ENCODE results near the gene GLIPR1. TPM values are rescaled to one million over a fixed set of nuclear protein-coding genes. Genes with fewer than 3 reads are reported as not detected.

Gene GLIPR1
- total RNA-seq, 1 donor from 2014 or later, result 7.3 TPM

DNA sequence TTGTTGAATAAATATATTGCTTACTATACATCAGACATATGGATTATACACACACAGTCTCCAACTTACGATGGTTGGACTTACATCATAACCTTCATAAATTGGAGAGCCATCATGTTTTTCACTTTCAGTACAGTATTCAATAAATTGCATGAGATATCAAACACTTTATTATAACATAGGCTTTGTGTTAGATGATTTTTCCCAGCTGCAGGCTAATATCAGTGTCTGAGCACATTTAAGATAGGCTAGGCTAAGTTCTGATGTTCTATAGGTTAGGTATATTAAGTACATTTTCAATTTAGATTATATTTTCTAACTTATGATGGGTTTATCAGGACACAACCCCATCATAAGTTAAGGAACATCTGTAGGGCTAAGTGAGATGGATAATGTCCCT is 48.8 kb downstream of the GLIPR1 start:
- H3K27me3 Mint-ChIP-seq (ENCODE audit: insufficient read depth), result peaks cover 32% of the 10 kb centered on the region
- DNase-seq (ENCODE audit: low spot score), result no peak
- intact Hi-C loops (cut with micrococcal nuclease), result loop anchor here (5.0 to 10.0 kb wide), 4 partner anchors 278 to 928 kb away; partner anchors contain the start of gene BBS10

DNA sequence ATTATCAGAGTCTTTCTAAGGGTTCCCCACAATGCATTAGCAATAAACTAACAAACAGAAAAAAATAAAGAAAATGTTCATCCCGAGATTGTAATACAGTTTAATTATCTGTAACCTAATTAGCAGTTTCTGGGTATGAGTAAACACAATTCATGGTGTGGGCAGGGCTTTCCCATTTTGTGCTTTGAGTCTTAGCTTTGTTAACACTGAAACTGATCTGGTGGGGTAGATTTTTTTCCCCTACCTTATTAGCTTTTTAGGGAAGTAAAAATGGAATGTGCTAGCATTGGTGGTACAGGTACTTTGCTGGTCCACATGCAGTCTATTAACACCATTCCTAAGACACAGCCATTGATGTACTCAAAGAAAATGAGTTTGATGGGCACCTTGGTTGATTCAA is 49.3 kb downstream of the GLIPR1 start:
- intact Hi-C loops (cut with micrococcal nuclease), result loop anchor here (1.0 to 10.0 kb wide), 5 partner anchors 277 to 927 kb away; partner anchors contain the start of gene BBS10
- Mint-ChIP-seq H3K4me3 (no peak overlapping the region), H3K9me3 (no peaks in the 10 kb centered on the region), H3K36me3 (ENCODE audit: low read depth) (no peaks in the 10 kb centered on the region), H3K27me3 (ENCODE audit: insufficient read depth) (peaks cover 36% of the 10 kb centered on the region), H3K27ac (no peak overlapping the region), H3K4me1 (ENCODE audit: low read depth) (peaks cover 15% of the 10 kb centered on the region)
- DNase-seq (ENCODE audit: low spot score), result no peak

More for the DNA sequence above, 48.8 kb downstream of the GLIPR1 start:
- H3K36me3 Mint-ChIP-seq (ENCODE audit: low read depth), result no peaks in the 10 kb centered on the region
- no peak overlapping the region for H3K27ac Mint-ChIP-seq
- no peak overlapping the region for H3K4me3 Mint-ChIP-seq
- H3K4me1 Mint-ChIP-seq (ENCODE audit: low read depth), result peaks cover 15% of the 10 kb centered on the region
- no peaks in the 10 kb centered on the region for H3K9me3 Mint-ChIP-seq

DNA sequence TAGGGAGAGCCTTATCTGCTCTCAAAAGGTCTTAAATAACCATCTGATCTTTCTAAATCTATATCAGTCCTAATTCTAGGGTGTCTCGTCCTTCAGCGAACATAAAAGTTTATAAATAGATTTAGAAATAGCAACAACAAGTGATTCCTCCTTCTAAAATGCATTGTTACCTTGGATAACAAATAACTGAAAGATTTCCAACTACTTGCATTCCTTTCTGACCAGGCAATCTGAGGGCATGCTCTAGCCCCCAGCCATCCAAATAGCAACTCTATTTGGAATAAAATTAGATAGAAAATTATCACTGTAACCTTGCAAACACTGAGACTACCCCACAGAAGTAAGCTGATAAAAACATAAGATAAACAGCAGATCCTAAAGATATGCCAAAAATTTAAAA is 52.7 kb downstream of the GLIPR1 start:
- DNase-seq (ENCODE audit: low spot score), result no peak
- H3K27ac Mint-ChIP-seq, result no peak overlapping the region
- peaks cover 26% of the 10 kb centered on the region for H3K27me3 Mint-ChIP-seq (ENCODE audit: insufficient read depth)
- H3K4me3 Mint-ChIP-seq, result no peak overlapping the region
- H3K9me3 Mint-ChIP-seq, result no peaks in the 10 kb centered on the region
- intact Hi-C loops (cut with micrococcal nuclease), result no loop called here
- no peaks in the 10 kb centered on the region for H3K36me3 Mint-ChIP-seq (ENCODE audit: low read depth)
- peaks cover 1% of the 10 kb centered on the region for H3K4me1 Mint-ChIP-seq (ENCODE audit: low read depth)

- no peaks in the 10 kb centered on the region for H3K36me3 Mint-ChIP-seq (ENCODE audit: low read depth)
- H3K4me3 Mint-ChIP-seq, result no peak overlapping the region
- peaks cover 32% of the 10 kb centered on the region for H3K27me3 Mint-ChIP-seq (ENCODE audit: insufficient read depth)
- H3K9me3 Mint-ChIP-seq, result no peaks in the 10 kb centered on the region
- DNase-seq (ENCODE audit: low spot score), result no peak
- no peak overlapping the region for H3K27ac Mint-ChIP-seq
- no peaks in the 10 kb centered on the region for H3K4me1 Mint-ChIP-seq (ENCODE audit: low read depth)
- intact Hi-C loops (cut with micrococcal nuclease), result no loop called here
Observed at GRCh38 chr12:75539889-75540288, 59.3 kb downstream of the GLIPR1 start.

DNA sequence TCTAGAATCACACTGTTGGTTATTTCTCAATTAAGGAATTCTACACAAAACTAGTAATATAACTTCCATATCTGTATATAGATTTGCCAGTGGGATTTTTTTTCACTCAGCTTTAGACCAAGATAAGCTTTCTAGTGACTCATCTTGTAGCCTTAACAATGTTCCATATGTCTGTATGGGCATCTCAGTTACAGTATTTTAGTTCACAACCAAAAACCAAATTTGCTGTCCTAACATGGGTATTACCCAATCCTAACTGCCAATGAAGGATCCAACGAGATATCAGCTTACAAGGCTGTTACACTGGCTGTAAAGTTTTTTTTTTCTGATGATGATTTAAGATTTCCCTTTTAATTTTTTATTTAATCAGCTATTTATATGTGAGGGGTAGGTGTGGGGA is 62.4 kb downstream of the GLIPR1 start:
- H3K36me3 Mint-ChIP-seq (ENCODE audit: low read depth), result no peaks in the 10 kb centered on the region
- intact Hi-C loops (cut with micrococcal nuclease), result no loop called here
- no peak overlapping the region for H3K4me3 Mint-ChIP-seq
- no peaks in the 10 kb centered on the region for H3K9me3 Mint-ChIP-seq
- no peak overlapping the region for H3K27ac Mint-ChIP-seq
- DNase-seq (ENCODE audit: low spot score), result no peak
- no peaks in the 10 kb centered on the region for H3K4me1 Mint-ChIP-seq (ENCODE audit: low read depth)
- peaks cover 44% of the 10 kb centered on the region for H3K27me3 Mint-ChIP-seq (ENCODE audit: insufficient read depth)

DNA sequence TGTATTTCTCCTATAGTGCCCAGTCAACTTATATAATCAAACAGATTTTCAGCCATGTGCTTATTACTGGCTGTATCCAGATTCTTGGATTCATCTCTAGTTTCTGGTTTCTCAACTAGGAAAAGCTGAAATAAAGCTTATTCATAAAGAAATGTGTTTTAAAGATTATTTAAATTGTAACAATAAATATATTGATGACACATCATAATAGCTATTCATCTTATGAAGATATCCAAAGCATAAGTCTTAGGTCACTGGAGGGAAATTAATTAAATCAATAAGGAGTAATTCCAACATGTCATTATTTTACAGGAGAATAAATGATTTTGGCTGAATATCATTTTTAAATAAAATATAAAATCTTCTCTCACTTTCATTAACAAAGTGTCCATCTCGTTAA is 63.0 kb downstream of the GLIPR1 start:
- H3K4me3 Mint-ChIP-seq, result no peak overlapping the region
- peaks cover 46% of the 10 kb centered on the region for H3K27me3 Mint-ChIP-seq (ENCODE audit: insufficient read depth)
- H3K36me3 Mint-ChIP-seq (ENCODE audit: low read depth), result no peaks in the 10 kb centered on the region
- no peak for DNase-seq (ENCODE audit: low spot score)
- no peaks in the 10 kb centered on the region for H3K9me3 Mint-ChIP-seq
- intact Hi-C loops (cut with micrococcal nuclease), result no loop called here
- H3K4me1 Mint-ChIP-seq (ENCODE audit: low read depth), result no peaks in the 10 kb centered on the region
- H3K27ac Mint-ChIP-seq, result no peak overlapping the region

DNA sequence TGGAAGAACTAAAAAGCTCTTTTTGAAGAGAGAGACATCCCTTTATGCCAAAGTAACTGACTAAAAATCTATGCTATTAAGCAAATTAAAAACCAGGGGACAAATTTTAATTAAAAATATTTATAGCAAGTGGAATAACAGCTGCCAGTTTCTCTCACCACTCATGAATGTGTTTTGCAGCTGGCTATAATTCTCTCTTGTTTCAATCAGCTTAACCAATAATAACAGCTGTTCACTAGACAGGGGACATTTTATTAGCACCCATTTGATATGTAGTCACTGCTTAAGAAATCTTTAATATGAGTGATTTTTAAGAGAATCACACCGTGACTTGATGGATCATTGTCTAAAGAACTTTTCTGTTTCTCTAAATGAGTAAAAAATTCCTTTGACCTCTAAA is 65.1 kb downstream of the GLIPR1 start:
- Mint-ChIP-seq H3K27ac (no peak overlapping the region), H3K36me3 (ENCODE audit: low read depth) (no peaks in the 10 kb centered on the region), H3K27me3 (ENCODE audit: insufficient read depth) (peaks cover 49% of the 10 kb centered on the region), H3K4me3 (no peak overlapping the region), H3K9me3 (no peaks in the 10 kb centered on the region), H3K4me1 (ENCODE audit: low read depth) (no peaks in the 10 kb centered on the region)
- no peak for DNase-seq (ENCODE audit: low spot score)
- intact Hi-C loops (cut with micrococcal nuclease), result no loop called here

- Mint-ChIP-seq H3K27ac (no peak overlapping the region), H3K36me3 (ENCODE audit: low read depth) (no peaks in the 10 kb centered on the region), H3K27me3 (ENCODE audit: insufficient read depth) (peaks cover 38% of the 10 kb centered on the region), H3K9me3 (no peaks in the 10 kb centered on the region), H3K4me1 (ENCODE audit: low read depth) (no peaks in the 10 kb centered on the region), H3K4me3 (no peak overlapping the region)
- intact Hi-C loops (cut with micrococcal nuclease), result no loop called here
- DNase-seq (ENCODE audit: low spot score), result no peak
Observed at GRCh38 chr12:75548879-75549278, 68.3 kb downstream of the GLIPR1 start.

DNA sequence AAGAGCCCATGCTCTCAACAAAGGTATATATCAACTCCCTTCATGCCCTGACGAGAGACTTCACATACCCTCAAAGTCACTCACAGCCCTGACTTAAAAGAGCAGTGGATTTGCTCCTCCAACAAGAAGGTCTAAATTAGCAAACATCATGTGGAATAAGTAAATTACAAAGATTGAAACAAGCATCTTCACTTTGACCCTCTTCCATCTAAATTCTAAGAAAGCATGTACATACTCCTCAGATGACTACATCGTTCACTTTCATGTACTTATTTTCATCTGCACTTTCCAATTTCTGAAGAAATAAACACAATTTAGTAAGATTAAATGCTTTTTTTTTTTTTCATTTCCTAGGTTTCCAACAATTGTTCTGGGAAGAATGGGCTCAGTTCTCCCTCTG is 69.4 kb downstream of the GLIPR1 start:
- Mint-ChIP-seq H3K27me3 (ENCODE audit: insufficient read depth) (peaks cover 31% of the 10 kb centered on the region), H3K27ac (no peak overlapping the region), H3K4me1 (ENCODE audit: low read depth) (no peaks in the 10 kb centered on the region), H3K9me3 (no peaks in the 10 kb centered on the region), H3K36me3 (ENCODE audit: low read depth) (no peaks in the 10 kb centered on the region), H3K4me3 (no peak overlapping the region)
- intact Hi-C loops (cut with micrococcal nuclease), result no loop called here
- no peak for DNase-seq (ENCODE audit: low spot score)

DNA sequence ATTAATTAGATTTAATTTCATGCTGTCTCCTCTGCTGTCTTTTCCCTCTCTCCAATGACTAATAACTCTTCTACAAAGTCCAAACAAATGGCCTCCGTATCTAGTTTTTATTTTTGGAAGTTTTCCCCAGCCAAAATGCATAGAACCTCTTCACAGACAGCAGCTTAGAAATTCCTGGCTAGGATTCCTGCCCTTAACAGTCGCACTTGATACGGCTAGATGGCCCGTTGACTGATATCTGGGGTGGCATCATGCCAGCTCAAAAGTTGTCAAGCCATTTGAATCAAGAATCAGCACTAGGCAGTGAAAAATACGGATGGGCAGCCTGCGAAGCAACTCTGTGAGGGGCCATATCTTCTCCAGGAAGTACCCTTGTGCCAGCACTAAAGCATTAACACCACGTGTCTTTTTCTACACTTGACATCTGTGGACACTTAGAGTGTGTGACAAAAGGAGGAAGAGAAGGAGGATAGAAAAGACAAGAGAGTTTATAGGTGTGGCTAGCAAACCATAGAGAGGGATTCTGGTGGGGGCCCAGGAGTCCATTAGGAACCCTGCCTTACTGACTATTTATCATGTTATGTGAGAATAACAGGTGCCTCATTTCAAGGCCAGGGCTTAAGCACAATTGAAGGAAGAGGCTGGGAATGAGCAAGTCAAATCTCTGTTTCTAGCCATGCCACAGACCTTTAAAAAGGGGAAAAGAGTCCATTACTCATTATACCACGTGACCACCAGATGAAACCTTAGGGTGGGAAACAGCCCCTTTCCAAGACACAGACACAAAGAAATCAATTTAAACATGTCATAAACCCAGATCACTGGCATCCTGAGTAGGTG is 70.1 kb downstream of the GLIPR1 start:
- no peaks in the 10 kb centered on the region for H3K36me3 Mint-ChIP-seq (ENCODE audit: low read depth)

GRCh38 chr12:75551477-75551876 is 70.9 kb downstream of the GLIPR1 start:
- no peak overlapping the region for H3K4me3 Mint-ChIP-seq
- intact Hi-C loops (cut with micrococcal nuclease), result no loop called here

More for the DNA sequence above, 70.1 kb downstream of the GLIPR1 start:
- DNase-seq (ENCODE audit: low spot score), result no peak
- Mint-ChIP-seq H3K4me3 (no peak overlapping the region), H3K4me1 (ENCODE audit: low read depth) (no peaks in the 10 kb centered on the region), H3K9me3 (no peaks in the 10 kb centered on the region), H3K27me3 (ENCODE audit: insufficient read depth) (peaks cover 31% of the 10 kb centered on the region), H3K27ac (no peak overlapping the region)
- intact Hi-C loops (cut with micrococcal nuclease), result no loop called here

DNA sequence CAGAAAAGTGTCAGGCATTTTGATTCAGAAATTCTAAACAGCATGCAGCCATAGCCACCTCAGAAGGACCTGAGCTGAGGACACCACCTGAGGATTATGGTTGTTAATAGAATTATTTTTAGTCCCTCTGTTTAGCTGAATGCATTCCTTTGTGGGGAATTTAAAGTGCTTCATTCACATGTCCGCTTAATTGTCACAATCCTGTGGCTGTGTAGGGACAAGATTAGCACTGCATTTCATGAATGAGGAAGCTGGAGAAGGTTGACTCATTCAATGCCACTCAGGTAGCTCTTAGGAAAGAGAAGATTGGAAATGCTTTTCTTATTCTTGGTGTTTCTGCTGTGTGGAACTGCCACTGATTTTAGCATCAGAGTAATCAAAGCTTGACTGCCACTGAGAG is 72.8 kb downstream of the GLIPR1 start:
- Mint-ChIP-seq H3K27me3 (ENCODE audit: insufficient read depth) (peaks cover 21% of the 10 kb centered on the region), H3K4me3 (no peak overlapping the region), H3K27ac (no peak overlapping the region), H3K9me3 (no peaks in the 10 kb centered on the region), H3K4me1 (ENCODE audit: low read depth) (no peaks in the 10 kb centered on the region), H3K36me3 (ENCODE audit: low read depth) (no peaks in the 10 kb centered on the region)
- no peak for DNase-seq (ENCODE audit: low spot score)
- intact Hi-C loops (cut with micrococcal nuclease), result no loop called here

More at GRCh38 chr12:75551477-75551876, 70.9 kb downstream of the GLIPR1 start:
- DNase-seq (ENCODE audit: low spot score), result no peak
- Mint-ChIP-seq H3K27me3 (ENCODE audit: insufficient read depth) (peaks cover 25% of the 10 kb centered on the region), H3K27ac (no peak overlapping the region), H3K9me3 (no peaks in the 10 kb centered on the region), H3K36me3 (ENCODE audit: low read depth) (no peaks in the 10 kb centered on the region), H3K4me1 (ENCODE audit: low read depth) (no peaks in the 10 kb centered on the region)
